GM21447 (cell line): Measurements from ENCODE around the gene CDKAL1.

ENCODE experiments used
- ATAC-seq: cut with Tn5 transposase; IDR thresholded peaks from one replicate; pipeline ENCODE4 v1.9.1; 2021; ENCODE audit not compliant: unreplicated experiment

CDKAL1 gene

GRCh38 chr6:20789162-20789561 is 254.9 kb downstream of the CDKAL1 start:
- ATAC-seq, result no peak

GRCh38 chr6:20790032-20790791 is 256.0 kb downstream of the CDKAL1 start:
- ATAC-seq, result no peak

GRCh38 chr6:20791074-20791473 is 256.8 kb downstream of the CDKAL1 start:
- no peak for ATAC-seq

- no peak for ATAC-seq
Observed at GRCh38 chr6:20791944-20792343, 257.7 kb downstream of the CDKAL1 start.

GRCh38 chr6:20793174-20793573 is 258.9 kb downstream of the CDKAL1 start:
- ATAC-seq, result no peak

- no peak for ATAC-seq
Observed at GRCh38 chr6:20797597-20797996, 263.3 kb downstream of the CDKAL1 start.

- ATAC-seq, result no peak
Observed at GRCh38 chr6:20800229-20800628, 266.0 kb downstream of the CDKAL1 start.

GRCh38 chr6:20800653-20801052 is 266.4 kb downstream of the CDKAL1 start:
- no peak for ATAC-seq

GRCh38 chr6:20801595-20801994 is 267.3 kb downstream of the CDKAL1 start:
- no peak for ATAC-seq

- ATAC-seq, result no peak
Observed at GRCh38 chr6:20802596-20802995, 268.3 kb downstream of the CDKAL1 start.

- no peak for ATAC-seq
Observed at GRCh38 chr6:20805021-20805420, 270.8 kb downstream of the CDKAL1 start.

GRCh38 chr6:20806669-20807068 is 272.4 kb downstream of the CDKAL1 start:
- ATAC-seq, result no peak

GRCh38 chr6:20808439-20808838 is 274.2 kb downstream of the CDKAL1 start:
- no peak for ATAC-seq

- ATAC-seq, result no peak
Observed at GRCh38 chr6:20808924-20809323, 274.7 kb downstream of the CDKAL1 start.

- no peak for ATAC-seq
Observed at GRCh38 chr6:20810727-20811108, 276.5 kb downstream of the CDKAL1 start.

GRCh38 chr6:20811109-20811761 is 277.0 kb downstream of the CDKAL1 start:
- no peak for ATAC-seq

GRCh38 chr6:20812776-20813175 is 278.5 kb downstream of the CDKAL1 start:
- ATAC-seq, result no peak

GRCh38 chr6:20814494-20814893 is 280.2 kb downstream of the CDKAL1 start:
- ATAC-seq, result no peak

GRCh38 chr6:20816126-20816525 is 281.9 kb downstream of the CDKAL1 start:
- ATAC-seq, result no peak

- no peak for ATAC-seq
Observed at GRCh38 chr6:20817806-20818320, 283.6 kb downstream of the CDKAL1 start.

- no peak for ATAC-seq
Observed at GRCh38 chr6:20819774-20820400, 285.6 kb downstream of the CDKAL1 start.

GRCh38 chr6:20826378-20826777 is 292.1 kb downstream of the CDKAL1 start:
- no peak for ATAC-seq
